IMR-90 (cell line): Measurements from ENCODE around the gene ZDHHC16. TPM values are rescaled to one million over a fixed set of nuclear protein-coding genes. Genes with fewer than 3 reads are reported as not detected.
A peak's percentile ranks its signal among the peaks of the same experiment; 100 is the strongest.

Source experiments
- ATAC-seq: fragments of 200-7000 bp; cut with Tn5 transposase; 2 replicates; pipeline ENCODE4 v1.9.1; 2020; ENCODE audit warnings: low read depth, mild to moderate bottlenecking, moderate library complexity
- BruUV-seq: library from RNA; stranded (reverse); fragments of 400-500 nt; replicated peaks from 2 replicates; lab custom pipeline; 2021; lab: Mats Ljungman, UMichigan
- CTCF ChIA-PET: fragments of 300-600 bp; formaldehyde crosslinking; extraction: SDS; loops from one replicate; lab custom pipeline; 2021; ENCODE audit warnings: antibody characterized with exemption; lab: Yijun Ruan, JAX
- POLR2A ChIA-PET: fragments of 300-600 bp; sonication (Branson Sonifier 250); formaldehyde crosslinking; loops from one replicate; lab custom pipeline; 2022; ENCODE audit warnings: antibody characterized with exemption; ENCODE audit not compliant: unreplicated experiment; lab: Charles Lee
- DNase-seq: peaks from one replicate; pipeline ENCODE4 v3.0.0; 2013
- H2AFZ ChIP-seq: replicated peaks from 2 replicates; pipeline ENCODE3; 2013; ENCODE audit warnings: low read length, mild to moderate bottlenecking; ENCODE audit not compliant: poor library complexity
- H2AK5ac ChIP-seq: 2 replicates; pipeline ENCODE4 v1.6.1; 2013; ENCODE audit warnings: low read depth, low read length, inconsistent platforms
- H2AK9ac ChIP-seq: replicated peaks from 2 replicates; pipeline ENCODE3; 2013; ENCODE audit warnings: mild to moderate bottlenecking, low read depth, low read length, moderate library complexity; ENCODE audit not compliant: poor library complexity
- H2BK120ac ChIP-seq: 2 replicates; pipeline ENCODE4 v1.6.1; 2013; ENCODE audit warnings: low read depth, low read length, inconsistent platforms
- H2BK15ac ChIP-seq: 3 replicates; pipeline ENCODE4 v1.6.1; 2013; ENCODE audit warnings: low read depth, low read length, inconsistent platforms
- H2BK20ac ChIP-seq: 2 replicates; pipeline ENCODE4 v1.6.1; 2013; ENCODE audit warnings: low read depth, mild to moderate bottlenecking, inconsistent platforms, low read length, moderate library complexity
- H2BK5ac ChIP-seq: 2 replicates; pipeline ENCODE4 v1.6.1; 2013; ENCODE audit warnings: mild to moderate bottlenecking, low read depth, low read length, inconsistent platforms; ENCODE audit not compliant: poor library complexity, severe bottlenecking
- H3K14ac ChIP-seq: replicated peaks from 2 replicates; pipeline ENCODE4 v1.6.1; 2013; ENCODE audit warnings: low read depth, low read length, inconsistent platforms
- H3K18ac ChIP-seq: 2 replicates; pipeline ENCODE4 v1.6.1; 2013; ENCODE audit warnings: low read depth, low read length, control low read depth
- H3K23ac ChIP-seq: 2 replicates; pipeline ENCODE4 v1.6.1; 2013; ENCODE audit warnings: low read depth, low read length, inconsistent platforms
- H3K27ac ChIP-seq: 2 replicates; pipeline ENCODE4 v1.5.1; 2013; ENCODE audit warnings: mild to moderate bottlenecking, control low read depth, low read length; ENCODE audit not compliant: insufficient read depth
- H3K27me3 ChIP-seq: 2 replicates; pipeline ENCODE4 v1.6.1; 2013; ENCODE audit warnings: low read length; ENCODE audit not compliant: control insufficient read depth, insufficient read depth
- H3K36me3 ChIP-seq: 2 replicates; pipeline ENCODE4 v1.6.1; 2013; ENCODE audit warnings: low read length, mixed read lengths; ENCODE audit not compliant: control insufficient read depth, insufficient read depth
- H3K4ac ChIP-seq: 2 replicates; pipeline ENCODE4 v1.6.1; 2013; ENCODE audit warnings: low read depth, low read length, inconsistent platforms
- H3K4me1 ChIP-seq: 2 replicates; pipeline ENCODE4 v1.6.1; 2013; ENCODE audit warnings: low read length, mixed read lengths; ENCODE audit not compliant: control insufficient read depth, insufficient read depth
- H3K4me2 ChIP-seq: 2 replicates; pipeline ENCODE4 v1.6.1; 2013; ENCODE audit warnings: low read depth, mild to moderate bottlenecking, control low read depth, low read length, moderate library complexity
- H3K4me3 ChIP-seq: 2 replicates; pipeline ENCODE4 v1.5.1; 2013; ENCODE audit warnings: low read depth, mild to moderate bottlenecking, control low read depth, low read length, moderate library complexity; ENCODE audit not compliant: insufficient read depth
- H3K56ac ChIP-seq: 2 replicates; pipeline ENCODE4 v1.6.1; 2013; ENCODE audit warnings: low read length, inconsistent platforms; ENCODE audit not compliant: insufficient read depth; ENCODE audit errors: extremely low read depth
- H3K79me1 ChIP-seq, 2 experiments: 2 replicates each; pipeline ENCODE4 v1.6.1; 2013; ENCODE audit warnings: low read length in 2 of 2, inconsistent platforms in 1 of 2, low read depth in 1 of 2
- H3K9ac ChIP-seq: 2 replicates; pipeline ENCODE4 v1.6.1; 2013; ENCODE audit warnings: low read depth, low read length, control low read depth
- H3K9me1 ChIP-seq: 2 replicates; pipeline ENCODE4 v1.6.1; 2013; ENCODE audit warnings: low read length, inconsistent platforms; ENCODE audit not compliant: insufficient read depth
- H3K9me3 ChIP-seq: 2 replicates; pipeline ENCODE4 v1.6.1; 2013; ENCODE audit warnings: low read length; ENCODE audit not compliant: control insufficient read depth, insufficient read depth
- H4K20me1 ChIP-seq: 2 replicates; pipeline ENCODE4 v1.6.1; 2013; ENCODE audit warnings: low read length, inconsistent platforms; ENCODE audit not compliant: insufficient read depth
- H4K5ac ChIP-seq: 2 replicates; pipeline ENCODE4 v1.6.1; 2013; ENCODE audit warnings: mild to moderate bottlenecking, low read depth, low read length, control low read depth
- H4K8ac ChIP-seq, 2 experiments: 2 replicates each; pipeline ENCODE4 v1.6.1; 2013; ENCODE audit warnings: low read depth in 2 of 2, low read length in 2 of 2, control low read depth in 1 of 2, inconsistent platforms in 1 of 2
- H4K91ac ChIP-seq: 2 replicates; pipeline ENCODE4 v1.6.1; 2013; ENCODE audit warnings: low read depth, low read length, inconsistent platforms; ENCODE audit not compliant: insufficient read depth
- BHLHE40 ChIP-seq: fragments of 150-350 bp; IDR thresholded peaks from 2 replicates; pipeline ENCODE4 v1.6.1; 2016; ENCODE audit warnings: mild to moderate bottlenecking, low read depth, low read length
- CTCF ChIP-seq: conservative IDR thresholded peaks from 2 replicates; pipeline ENCODE4 v1.5.1; 2012; ENCODE audit warnings: mild to moderate bottlenecking, low read depth, low read length, improper control_type of control experiment
- MAFK ChIP-seq: IDR thresholded peaks from 2 replicates; pipeline ENCODE4 v1.6.1; 2012; ENCODE audit warnings: low read depth, low read length, improper control_type of control experiment
- MAZ ChIP-seq: IDR thresholded peaks from 2 replicates; pipeline ENCODE4 v1.6.1; 2012; ENCODE audit warnings: low read depth, mild to moderate bottlenecking, low read length, improper control_type of control experiment, moderate library complexity, borderline replicate concordance
- MXI1 ChIP-seq: IDR thresholded peaks from 2 replicates; pipeline ENCODE4 v1.6.1; 2012; ENCODE audit warnings: low read depth, mild to moderate bottlenecking, low read length, moderate library complexity, borderline replicate concordance
- POLR2A ChIP-seq: IDR thresholded peaks from 2 replicates; pipeline ENCODE4 v1.6.1; 2012; ENCODE audit warnings: mild to moderate bottlenecking, low read depth, low read length
- RAD21 ChIP-seq: IDR thresholded peaks from 2 replicates; pipeline ENCODE4 v1.6.1; 2012; ENCODE audit warnings: low read length, improper control_type of control experiment
- SMC3 ChIP-seq: fragments of 150-350 bp; IDR thresholded peaks from 2 replicates; pipeline ENCODE4 v1.6.1; 2016; ENCODE audit warnings: low read depth, mild to moderate bottlenecking, antibody characterized with exemption, low read length, moderate library complexity
- WGBS, 2 experiments: methylation state at CpG; one replicate each; pipeline versions ENCODE4 v1.1.5 to v1.1.7; 2013; ENCODE audit warnings: missing lambda C conversion rate in 2 of 2; ENCODE audit not compliant: insufficient read length in 1 of 2; ENCODE audit errors: extremely low coverage in 2 of 2; 5-methylcytosine and 5-hydroxymethylcytosine counted together
- dilution Hi-C: fragments of 300-500 bp; cut with HindIII; formaldehyde crosslinking; loops from one replicate; pipeline ENCODE4 v1.14.3; 2018; ENCODE audit warnings: low sequenced_read_pairs; ENCODE audit not compliant: unreplicated experiment
- in situ Hi-C: fragments of 300-500 bp; cut with MboI; formaldehyde crosslinking; loops from 3 replicates; pipeline ENCODE4 v1.14.3; 2019; ENCODE audit warnings: low sequenced_read_pairs, inconsistent platforms, mixed read lengths
- intact Hi-C: fragments of 100-400 bp; cut with micrococcal nuclease; formaldehyde crosslinking; loops from 2 replicates; pipeline ENCODE4 v1.10.0; 2022
- polyA plus RNA-seq, 3 experiments: library from polyadenylated mRNA; depleted of rRNA; stranded (reverse); fragments of >200 nt; gene quantifications; 2 replicates each; pipeline ENCODE4 v1.2.3, GENCODE V29; 2012; ENCODE audit warnings: low replicate concordance in 1 of 3
- total RNA-seq: library from RNA; depleted of rRNA; stranded (reverse); fragments of >200 nt; gene quantifications from 2 replicates; pipeline ENCODE4 v1.2.3, GENCODE V29; 2012

ZDHHC16 gene
- total and polyA plus RNA-seq, 2 of the 4 experiments (the other 2 are of a cell fraction) = 54.7 to 64.0 TPM

GRCh38 chr10:97425964-97426775 is 19.8 kb upstream of the ZDHHC16 start, which contains the start of gene PGAM1:
Gene PGAM1, plus strand, starts transcription at chr10:97426191. Its CDS starts 117 bp downstream, at chr10:97426308.
- H3K4me2 ChIP-seq = peak within 1 kb of the TSS; percentile 99
- peak within 1 kb of the TSS; percentile 91 for H3K4ac ChIP-seq
- BruUV-seq = no TSS peak
- H2BK5ac ChIP-seq = peak within 1 kb of the TSS; percentile 87
- peak within 1 kb of the TSS; percentile 79 for H4K91ac ChIP-seq
- H2AK5ac ChIP-seq = peak within 1 kb of the TSS; percentile 91
- H3K14ac ChIP-seq = peak within 1 kb of the TSS; percentile 95
- dilution Hi-C loops (no loop called here), in situ Hi-C loops (no loop called here), intact Hi-C loops (loop anchor here (2.0 kb wide), 1 partner anchor 19 kb away; no protein-coding TSS in a partner anchor)
- H3K27ac ChIP-seq = peak within 1 kb of the TSS; percentile 96
- ChIA-PET CTCF (no interaction called here), POLR2A (no interaction called here)
- peak within 1 kb of the TSS; percentile 96 for H3K56ac ChIP-seq
- H2BK15ac ChIP-seq = peak within 1 kb of the TSS; percentile 58; the same call in 2 of the 3 replicates
- H3K27me3 ChIP-seq = no peaks in the 10 kb centered on the region
- peaks cover 9 to 49% of the 10 kb centered on the region in 2 experiments; a peak in 3 of 4 replicates for H3K79me1 ChIP-seq
- ATAC-seq = peak; percentile 86
- peak within 1 kb of the TSS; percentile 93 for H3K23ac ChIP-seq
- H4K20me1 ChIP-seq = peaks cover 33% of the 10 kb centered on the region
- H3K4me3 ChIP-seq = peak within 1 kb of the TSS; percentile 97
- DNase-seq = peak; percentile 95
- peak within 1 kb of the TSS; percentile 98 for H3K9ac ChIP-seq
- H2AFZ ChIP-seq = peak within 1 kb of the TSS; percentile 82
- H2BK20ac ChIP-seq = peak within 1 kb of the TSS; percentile 14; the same call in 1 of the 2 replicates
- H3K36me3 ChIP-seq = peaks cover 18% of the 10 kb centered on the region
- H3K4me1 ChIP-seq = peaks cover 12% of the 10 kb centered on the region
- H3K9me1 ChIP-seq = no peaks in the 10 kb centered on the region
- H2AK9ac ChIP-seq = peak within 1 kb of the TSS; percentile 92
- H2BK120ac ChIP-seq = peak within 1 kb of the TSS; percentile 41
- TF ChIP-seq MAFK = no peak
- no peak for TF ChIP-seq BHLHE40
- TF ChIP-seq RAD21 = no peak; the same call in 1 of the 2 replicates
- TF ChIP-seq SMC3 = peak; percentile 28; the same call in 1 of the 2 replicates
- peak; percentile 90 for TF ChIP-seq MAZ
- peak; percentile 90 for TF ChIP-seq CTCF
- TF ChIP-seq POLR2A = peak; percentile 51; the same call in 1 of the 2 replicates
- TF ChIP-seq MXI1 = peak; percentile 39; the same call in 1 of the 2 replicates
- 0% methylated on average over 10 of the region's 90 CpGs; no CpG with 5 or more reads in 1 of the 2 experiments for WGBS, 2 experiments
- peak within 1 kb of the TSS; percentile 87 for H4K5ac ChIP-seq
- peak within 1 kb of the TSS; percentile 75 for H3K18ac ChIP-seq
- H4K8ac ChIP-seq = peak within 1 kb of the TSS; percentile 98 to 99
- no peaks in the 10 kb centered on the region for H3K9me3 ChIP-seq
